D721Med (cell line): ENCODE measurements around the gene SMDT1.
"Not testable (repeated sequence)": the region's sequence is repeated elsewhere in the genome, so short reads cannot be mapped to it uniquely, and the experiment has no call there.

Experiments
- DNase-seq: peaks from one replicate; pipeline ENCODE4 v3.0.0; 2011; ENCODE audit warnings: low spot score; ENCODE audit not compliant: insufficient read length
- FAIRE-seq: peaks from 2 replicates; lab custom pipeline; 2011; peaks lifted over from hg19 to GRCh38; lab: Jason Lieb, UNC
- TF ChIP-seq, protein P1 (sequence below): IDR thresholded peaks from 2 replicates; pipeline ENCODE4 v1.5.1; 2012; ENCODE audit warnings: mild to moderate bottlenecking, control low read depth; ENCODE audit not compliant: insufficient read depth; ENCODE audit errors: missing control alignments

Gene SMDT1

GRCh38 chr22:42070517-42071422, 8.7 kb upstream of the SMDT1 start, which contains the start of gene NAGA:
Gene NAGA, minus strand, starts transcription at chr22:42070812. Its CDS starts 515 bp downstream, at chr22:42070297.
- TF ChIP-seq, protein P1, sequence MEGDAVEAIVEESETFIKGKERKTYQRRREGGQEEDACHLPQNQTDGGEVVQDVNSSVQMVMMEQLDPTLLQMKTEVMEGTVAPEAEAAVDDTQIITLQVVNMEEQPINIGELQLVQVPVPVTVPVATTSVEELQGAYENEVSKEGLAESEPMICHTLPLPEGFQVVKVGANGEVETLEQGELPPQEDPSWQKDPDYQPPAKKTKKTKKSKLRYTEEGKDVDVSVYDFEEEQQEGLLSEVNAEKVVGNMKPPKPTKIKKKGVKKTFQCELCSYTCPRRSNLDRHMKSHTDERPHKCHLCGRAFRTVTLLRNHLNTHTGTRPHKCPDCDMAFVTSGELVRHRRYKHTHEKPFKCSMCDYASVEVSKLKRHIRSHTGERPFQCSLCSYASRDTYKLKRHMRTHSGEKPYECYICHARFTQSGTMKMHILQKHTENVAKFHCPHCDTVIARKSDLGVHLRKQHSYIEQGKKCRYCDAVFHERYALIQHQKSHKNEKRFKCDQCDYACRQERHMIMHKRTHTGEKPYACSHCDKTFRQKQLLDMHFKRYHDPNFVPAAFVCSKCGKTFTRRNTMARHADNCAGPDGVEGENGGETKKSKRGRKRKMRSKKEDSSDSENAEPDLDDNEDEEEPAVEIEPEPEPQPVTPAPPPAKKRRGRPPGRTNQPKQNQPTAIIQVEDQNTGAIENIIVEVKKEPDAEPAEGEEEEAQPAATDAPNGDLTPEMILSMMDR, result no peak
- DNase-seq (peak; percentile 80), FAIRE-seq (no peak)

DNA sequence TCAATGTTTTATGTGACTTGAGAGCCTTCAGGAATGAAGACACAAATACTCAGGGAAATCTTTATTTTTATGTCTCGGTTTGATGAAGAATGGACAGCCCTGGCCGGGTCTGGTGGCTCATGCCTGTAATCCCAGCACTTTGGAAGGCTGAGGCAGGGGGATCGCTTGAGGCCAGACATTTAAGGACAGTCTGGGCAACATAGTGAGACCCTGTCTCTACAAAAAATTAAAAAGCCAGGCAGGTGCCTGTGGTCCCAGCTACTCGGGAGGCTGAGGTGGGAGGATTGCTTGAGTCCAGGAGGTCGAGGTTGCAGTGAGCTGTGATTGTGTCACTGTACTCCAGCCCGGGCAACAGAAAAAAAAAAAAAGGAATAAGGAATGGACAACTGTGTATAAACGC, 8.0 kb upstream of the SMDT1 start:
- FAIRE-seq, DNase-seq: not testable (repeated sequence)

- TF ChIP-seq, protein P1, result no peak
- no peak for DNase-seq
- no peak for FAIRE-seq
These were observed 6.7 kb upstream of the SMDT1 start for GRCh38 chr22:42072606-42073330.

DNA sequence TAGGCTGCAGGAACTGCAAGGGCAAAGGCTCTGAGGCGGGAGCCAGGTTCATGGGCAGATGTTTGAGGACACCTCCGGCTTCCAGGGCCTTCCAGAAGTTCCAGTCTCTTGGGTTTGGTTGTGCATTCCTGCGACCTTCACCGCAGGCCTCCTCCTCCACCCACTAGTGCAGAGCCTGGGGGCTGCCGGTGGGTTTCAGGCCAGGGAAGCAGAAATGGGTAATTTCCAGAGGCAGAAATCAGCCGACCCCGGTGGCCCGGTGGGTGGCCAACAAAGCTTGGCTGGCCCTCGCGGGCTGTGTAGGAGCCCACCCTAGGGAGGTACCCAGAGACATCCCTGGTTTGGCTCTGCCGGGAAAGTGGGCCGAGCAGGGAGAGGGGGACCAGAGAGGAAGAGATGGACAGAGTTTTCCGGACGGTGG, 5.9 kb upstream of the SMDT1 start:
- TF ChIP-seq, protein P1, result no peak
- no peak for FAIRE-seq
- DNase-seq, result no peak

DNA sequence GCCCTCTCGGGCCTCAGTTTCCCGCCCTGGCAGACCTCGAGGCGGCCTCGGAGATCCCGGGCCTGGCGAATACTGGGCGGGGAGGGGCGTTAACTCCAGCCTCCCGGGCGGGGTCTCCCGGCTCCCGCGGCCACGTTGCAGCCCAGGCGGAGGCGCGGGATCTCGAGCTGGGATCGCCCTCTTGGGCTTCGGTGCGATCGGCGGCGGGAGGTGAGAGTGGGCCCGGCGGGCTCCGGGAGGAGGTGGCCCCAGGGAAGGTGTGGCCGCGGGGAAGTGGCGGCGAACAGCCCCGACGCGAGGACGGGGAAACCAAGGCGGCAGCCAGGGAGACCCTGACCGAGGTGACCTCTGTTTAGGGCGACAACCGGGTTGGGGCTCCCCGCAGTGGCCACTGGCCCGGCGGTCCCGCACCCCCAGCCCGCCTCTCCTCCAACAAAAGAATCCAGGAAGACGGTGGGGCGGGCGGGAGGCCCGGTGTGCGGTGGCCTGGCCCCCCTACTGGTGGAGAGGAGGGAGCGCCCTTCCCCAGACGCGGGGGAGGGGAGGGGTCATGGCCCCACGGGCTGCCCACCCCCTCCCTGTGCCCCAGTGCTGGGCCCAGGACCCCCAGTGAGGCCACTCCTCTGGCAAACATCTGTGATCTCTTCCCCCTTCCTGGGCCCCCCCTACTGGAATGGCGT, 5.2 kb upstream of the SMDT1 start, which contains the start of gene PHETA2:
Gene PHETA2, plus strand, starts transcription at position 117 of the 680 bp plus-strand sequence. CDS start 3,046 bp downstream, outside the sequence.
- no peak for DNase-seq
- TF ChIP-seq, protein P1, result no peak
- FAIRE-seq, result no peak

- no peak for DNase-seq
- TF ChIP-seq, protein P1, result no peak
- FAIRE-seq, result no peak
These were observed 4.4 kb upstream of the SMDT1 start for GRCh38 chr22:42074846-42075676.
